Bronchial epithelial cell (primary cell): ENCODE data around the gene HS3ST3B1. TPM values are rescaled to one million over a fixed set of nuclear protein-coding genes. Genes with fewer than 3 reads are reported as not detected.

Experiments used
- DNase-seq: peaks from one replicate; pipeline ENCODE4 v3.0.0-alpha.2; 2010; ENCODE audit warnings: low read depth
- FAIRE-seq: peaks from 2 replicates; lab custom pipeline; 2011; peaks lifted over from hg19 to GRCh38; lab: Jason Lieb, UNC
- H3K27me3 ChIP-seq: 2 replicates; pipeline ENCODE4 v1.5.1; 2011; ENCODE audit warnings: low read length; ENCODE audit not compliant: control insufficient read depth, insufficient read depth
- H3K36me3 ChIP-seq: 2 replicates; pipeline ENCODE4 v1.5.1; 2011; ENCODE audit warnings: low read length; ENCODE audit not compliant: control insufficient read depth, insufficient read depth
- H3K4me3 ChIP-seq: 2 replicates; pipeline ENCODE4 v1.5.1; 2011; ENCODE audit warnings: mild to moderate bottlenecking, low read depth, low read length, control low read depth
- CTCF ChIP-seq: IDR thresholded peaks from 2 replicates; pipeline ENCODE4 v1.5.1; 2011; ENCODE audit warnings: mild to moderate bottlenecking, moderate library complexity, low read length, control low read depth, inconsistent platforms; ENCODE audit not compliant: insufficient read depth, severe bottlenecking
- total RNA-seq: library from RNA; depleted of rRNA; stranded (reverse); fragments of >200 nt; gene quantifications from 2 replicates; pipeline ENCODE4 v1.2.1, GENCODE V29; 2014

HS3ST3B1 gene
- total RNA-seq, 1 donor from 2014 or later = 0.53 TPM

- no peak for FAIRE-seq
These were observed 53.1 kb downstream of the HS3ST3B1 start for GRCh38 chr17:14353861-14354474.

GRCh38 chr17:14354807-14355206, 53.9 kb downstream of the HS3ST3B1 start:
- no peaks in the 10 kb centered on the region for H3K36me3 ChIP-seq
- no peak for TF ChIP-seq CTCF
- H3K27me3 ChIP-seq = no peaks in the 10 kb centered on the region
- DNase-seq = no peak
- no peak overlapping the region for H3K4me3 ChIP-seq
- no peak for FAIRE-seq

More at GRCh38 chr17:14353861-14354474, 53.1 kb downstream of the HS3ST3B1 start:
- no peak overlapping the region for H3K4me3 ChIP-seq
- TF ChIP-seq CTCF = no peak
- no peaks in the 10 kb centered on the region for H3K27me3 ChIP-seq
- DNase-seq = no peak
- no peaks in the 10 kb centered on the region for H3K36me3 ChIP-seq

- Histone ChIP-seq H3K27me3 (no peaks in the 10 kb centered on the region), H3K4me3 (no peak overlapping the region), H3K36me3 (no peaks in the 10 kb centered on the region)
- FAIRE-seq (no peak), DNase-seq (no peak)
- no peak for TF ChIP-seq CTCF
These were observed 54.7 kb downstream of the HS3ST3B1 start for GRCh38 chr17:14355556-14355955.

- FAIRE-seq = peak; percentile 81
These were observed 58.5 kb downstream of the HS3ST3B1 start for GRCh38 chr17:14359163-14360020.

GRCh38 chr17:14360856-14361255, 60.0 kb downstream of the HS3ST3B1 start:
- no peaks in the 10 kb centered on the region for H3K27me3 ChIP-seq
- H3K4me3 ChIP-seq = no peak overlapping the region
- no peak for DNase-seq
- no peaks in the 10 kb centered on the region for H3K36me3 ChIP-seq
- no peak for TF ChIP-seq CTCF
- FAIRE-seq = no peak

More at GRCh38 chr17:14359163-14360020, 58.5 kb downstream of the HS3ST3B1 start:
- DNase-seq = no peak
- no peak overlapping the region for H3K4me3 ChIP-seq
- no peaks in the 10 kb centered on the region for H3K36me3 ChIP-seq
- H3K27me3 ChIP-seq = no peaks in the 10 kb centered on the region
- no peak for TF ChIP-seq CTCF
